ENCODE data around the gene PLEKHG5. TPM values are rescaled to one million over a fixed set of nuclear protein-coding genes. Genes with fewer than 3 reads are reported as not detected.
"Not testable (repeated sequence)": the region's sequence is repeated elsewhere in the genome, so short reads cannot be mapped to it uniquely, and the experiment has no call there.

Gene PLEKHG5
- total and polyA plus RNA-seq, 9 donors = 2.0 to 13.1 (median 9.4) TPM

DNA sequence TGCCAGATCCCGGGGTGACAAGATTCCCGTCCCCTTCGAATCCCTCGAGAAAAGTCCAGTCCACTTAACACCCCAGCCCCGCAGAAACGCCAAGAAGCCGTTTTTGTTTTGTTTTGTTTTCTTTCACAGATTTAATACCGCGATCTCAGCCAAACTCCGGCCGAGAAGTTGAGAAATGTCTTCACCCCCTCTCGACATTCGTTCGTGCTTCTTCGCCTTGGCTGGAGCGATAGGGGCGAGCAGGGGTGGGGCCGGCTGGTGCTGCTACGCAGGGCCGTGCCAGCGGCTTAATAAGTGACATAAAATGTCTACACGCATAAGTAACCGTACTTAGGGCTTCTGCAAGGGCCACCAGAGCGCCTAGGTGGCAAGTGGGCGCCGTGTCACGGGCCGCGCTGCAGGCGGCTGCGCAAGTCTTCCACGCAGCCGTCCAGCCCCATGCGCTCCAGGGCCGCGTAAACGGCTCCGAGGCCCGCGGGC lies 30.4 kb downstream of the PLEKHG5 start:
- Histone ChIP-seq H3K4me1 (ENCODE audit: insufficient read depth) (peaks cover 3% of the 10 kb centered on the region), H3K27ac (no peak overlapping the region), H3K27me3 (no peaks in the 10 kb centered on the region), H3K36me3 (no peaks in the 10 kb centered on the region), H3K9me3 (no peaks in the 10 kb centered on the region), H3K4me3 (no peak overlapping the region)
- intact Hi-C loops (cut with DNase I) = no loop called here
- DNase-seq = no peak
- whole genome bisulfite sequencing, 3 donors = 38 to 70% (median 63%) methylated on average over 40 of the region's 40 CpGs
- TF ChIP-seq CTCF (IDR thresholded peaks at IDR 0.05) (no peak), POLR2A (IDR thresholded peaks at IDR 0.05) (no peak), EP300 (IDR thresholded peaks at IDR 0.05) (no peak)

DNA sequence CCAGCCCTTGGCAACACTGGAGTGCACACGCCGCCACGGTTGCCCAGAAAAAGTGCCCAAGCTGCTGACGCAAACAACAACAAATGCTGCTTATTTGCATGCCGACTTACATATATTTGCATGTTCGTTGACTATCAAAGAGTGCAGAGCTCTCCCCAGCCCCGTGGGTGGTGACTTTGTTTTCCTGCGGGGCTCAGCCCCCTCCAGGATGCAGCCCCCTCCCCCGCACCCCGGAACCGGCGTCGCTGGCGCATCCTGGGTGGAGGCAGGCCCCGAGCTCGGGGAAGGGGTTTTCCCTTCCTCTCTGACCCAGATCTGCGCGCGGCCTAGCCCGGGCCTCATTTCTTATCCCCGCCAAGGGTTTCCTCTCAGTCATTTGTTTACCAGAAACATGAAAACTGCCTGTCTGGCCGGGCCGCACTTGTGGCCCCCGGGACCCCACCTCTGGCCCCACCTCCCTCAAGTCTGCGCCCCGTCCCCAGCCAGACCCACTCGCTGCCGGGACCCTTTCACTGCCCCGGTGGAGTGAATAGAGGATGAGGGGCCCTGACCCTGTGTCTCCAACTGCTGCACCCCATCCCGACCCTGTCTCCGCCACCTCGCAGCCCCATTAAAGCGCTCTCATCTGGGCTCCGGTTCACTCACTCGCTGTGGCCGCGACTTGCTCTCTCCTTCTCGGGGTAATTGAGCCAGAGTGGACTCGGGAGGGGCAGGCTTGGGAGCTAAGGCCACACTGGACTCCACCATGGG lies 31.0 kb downstream of the PLEKHG5 start:
- Histone ChIP-seq H3K27ac (no peak overlapping the region), H3K36me3 (no peaks in the 10 kb centered on the region), H3K27me3 (no peaks in the 10 kb centered on the region), H3K9me3 (no peaks in the 10 kb centered on the region), H3K4me3 (no peak overlapping the region), H3K4me1 (ENCODE audit: insufficient read depth) (peaks cover 3% of the 10 kb centered on the region)
- DNase-seq = no peak
- no peak for TF ChIP-seq EP300 (IDR thresholded peaks at IDR 0.05)
- intact Hi-C loops (cut with DNase I) = no loop called here
- 15 to 30% (median 23%) methylated on average over 39 of the region's 39 CpGs for WGBS, 3 donors

DNA sequence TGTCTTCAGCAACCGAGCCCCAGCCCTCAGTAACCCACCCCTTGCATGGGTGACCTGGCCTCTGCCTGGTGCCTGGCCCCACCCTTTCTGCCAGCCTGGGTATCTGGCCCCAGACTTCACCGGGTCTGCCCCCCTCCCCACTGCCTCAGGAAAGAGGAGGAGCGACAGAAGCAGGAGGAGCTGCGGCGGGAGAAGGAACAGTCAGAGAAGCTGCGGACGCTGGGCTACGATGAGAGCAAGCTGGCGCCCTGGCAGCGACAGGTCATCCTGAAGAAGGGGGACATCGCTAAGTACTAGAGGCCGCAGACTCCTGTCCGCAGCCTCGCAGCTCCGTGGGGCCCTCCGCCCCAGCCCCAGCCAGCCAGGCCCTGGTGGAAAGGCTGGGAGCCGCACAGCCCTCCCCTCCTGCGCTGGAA lies 31.6 kb downstream of the PLEKHG5 start:
- Histone ChIP-seq H3K27me3 (no peaks in the 10 kb centered on the region), H3K4me3 (no peak overlapping the region)
- intact Hi-C loops (cut with DNase I) = no loop called here

GRCh38 chr1:6456800-6457466 lies 34.5 kb downstream of the PLEKHG5 start:
- H3K4me1 ChIP-seq (ENCODE audit: insufficient read depth) = peaks cover 6% of the 10 kb centered on the region
- WGBS, 3 donors = 75 to 76% (median 75%) methylated on average over 9 to 11 of the region's 11 CpGs
- no peaks in the 10 kb centered on the region for H3K9me3 ChIP-seq
- no peak overlapping the region for H3K4me3 ChIP-seq
- TF ChIP-seq CTCF (IDR thresholded peaks at IDR 0.05) (no peak), EP300 (IDR thresholded peaks at IDR 0.05) (no peak), POLR2A (IDR thresholded peaks at IDR 0.05) (no peak)
- no peak for DNase-seq
- no peak overlapping the region for H3K27ac ChIP-seq
- H3K27me3 ChIP-seq = no peaks in the 10 kb centered on the region
- no peaks in the 10 kb centered on the region for H3K36me3 ChIP-seq
- intact Hi-C loops (cut with DNase I) = no loop called here

More for the DNA sequence above, 31.6 kb downstream of the PLEKHG5 start:
- H3K36me3 ChIP-seq = no peaks in the 10 kb centered on the region
- peaks cover 3% of the 10 kb centered on the region for H3K4me1 ChIP-seq (ENCODE audit: insufficient read depth)
- H3K9me3 ChIP-seq = no peaks in the 10 kb centered on the region
- WGBS, 3 donors = 16 to 18% (median 16%) methylated on average over 18 of the region's 18 CpGs
- TF ChIP-seq EP300 (IDR thresholded peaks at IDR 0.05) (no peak), CTCF (IDR thresholded peaks at IDR 0.05) (no peak), POLR2A (IDR thresholded peaks at IDR 0.05) (no peak)
- no peak overlapping the region for H3K27ac ChIP-seq
- no peak for DNase-seq

GRCh38 chr1:6455752-6456520 lies 35.5 kb downstream of the PLEKHG5 start:
- H3K36me3 ChIP-seq; H3K27ac ChIP-seq; intact Hi-C loops (cut with DNase I); DNase-seq; H3K4me1 ChIP-seq (ENCODE audit: insufficient read depth); H3K4me3 ChIP-seq; H3K9me3 ChIP-seq; H3K27me3 ChIP-seq: not testable (repeated sequence)
- WGBS, 3 donors = 16 to 35% (median 29%) methylated on average over 45 to 58 of the region's 58 CpGs
